GM06990 (cell line): ENCODE measurements around the gene SMNDC1.

ENCODE experiments used
- DNase-seq: peaks from one replicate; pipeline ENCODE4 v3.0.0-alpha.2; 2011; ENCODE audit not compliant: insufficient read length; ENCODE audit errors: extremely low read depth
- H3K27me3 ChIP-seq: replicated peaks from 2 replicates; pipeline ENCODE4 v1.6.0; 2011; ENCODE audit warnings: low read length; ENCODE audit not compliant: control insufficient read depth, insufficient read depth
- H3K36me3 ChIP-seq: 2 replicates; pipeline ENCODE4 v1.5.1; 2011; ENCODE audit warnings: low read length; ENCODE audit not compliant: control insufficient read depth, insufficient read depth
- H3K4me3 ChIP-seq: replicated peaks from 2 replicates; pipeline ENCODE4 v1.5.1; 2011; ENCODE audit warnings: low read depth, mild to moderate bottlenecking, control low read depth, low read length
- TF ChIP-seq, protein P1 (sequence below): IDR thresholded peaks from 2 replicates; pipeline ENCODE4 v1.5.1; 2011; ENCODE audit warnings: low read length, control low read depth, mild to moderate bottlenecking, inconsistent platforms; ENCODE audit not compliant: insufficient read depth, poor library complexity, severe bottlenecking

SMNDC1 gene

DNA sequence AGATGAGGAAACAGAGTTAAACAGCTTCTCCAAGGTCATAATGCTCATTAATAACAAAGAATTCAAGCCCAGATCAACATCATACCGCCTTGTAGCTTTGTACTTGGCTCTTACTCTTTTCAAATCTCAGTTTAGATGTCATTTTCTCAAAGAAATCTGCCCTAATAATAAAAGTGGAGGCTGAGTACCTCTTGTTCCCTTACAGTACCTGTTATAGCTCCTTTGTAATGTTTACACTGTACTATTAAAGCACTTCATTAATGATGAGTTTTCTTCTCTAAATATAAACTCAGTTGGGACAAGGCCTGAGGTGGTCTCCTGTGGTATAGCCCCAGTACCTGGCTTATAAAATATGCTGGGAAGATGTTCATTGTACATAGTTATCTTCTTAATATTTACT lies 7.8 kb downstream of the SMNDC1 start:
- DNase-seq = no peak
- Histone ChIP-seq H3K27me3 (no peaks in the 10 kb centered on the region), H3K36me3 (peaks cover 14% of the 10 kb centered on the region), H3K4me3 (no peak overlapping the region)
- TF ChIP-seq, protein P1, sequence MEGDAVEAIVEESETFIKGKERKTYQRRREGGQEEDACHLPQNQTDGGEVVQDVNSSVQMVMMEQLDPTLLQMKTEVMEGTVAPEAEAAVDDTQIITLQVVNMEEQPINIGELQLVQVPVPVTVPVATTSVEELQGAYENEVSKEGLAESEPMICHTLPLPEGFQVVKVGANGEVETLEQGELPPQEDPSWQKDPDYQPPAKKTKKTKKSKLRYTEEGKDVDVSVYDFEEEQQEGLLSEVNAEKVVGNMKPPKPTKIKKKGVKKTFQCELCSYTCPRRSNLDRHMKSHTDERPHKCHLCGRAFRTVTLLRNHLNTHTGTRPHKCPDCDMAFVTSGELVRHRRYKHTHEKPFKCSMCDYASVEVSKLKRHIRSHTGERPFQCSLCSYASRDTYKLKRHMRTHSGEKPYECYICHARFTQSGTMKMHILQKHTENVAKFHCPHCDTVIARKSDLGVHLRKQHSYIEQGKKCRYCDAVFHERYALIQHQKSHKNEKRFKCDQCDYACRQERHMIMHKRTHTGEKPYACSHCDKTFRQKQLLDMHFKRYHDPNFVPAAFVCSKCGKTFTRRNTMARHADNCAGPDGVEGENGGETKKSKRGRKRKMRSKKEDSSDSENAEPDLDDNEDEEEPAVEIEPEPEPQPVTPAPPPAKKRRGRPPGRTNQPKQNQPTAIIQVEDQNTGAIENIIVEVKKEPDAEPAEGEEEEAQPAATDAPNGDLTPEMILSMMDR = no peak

DNA sequence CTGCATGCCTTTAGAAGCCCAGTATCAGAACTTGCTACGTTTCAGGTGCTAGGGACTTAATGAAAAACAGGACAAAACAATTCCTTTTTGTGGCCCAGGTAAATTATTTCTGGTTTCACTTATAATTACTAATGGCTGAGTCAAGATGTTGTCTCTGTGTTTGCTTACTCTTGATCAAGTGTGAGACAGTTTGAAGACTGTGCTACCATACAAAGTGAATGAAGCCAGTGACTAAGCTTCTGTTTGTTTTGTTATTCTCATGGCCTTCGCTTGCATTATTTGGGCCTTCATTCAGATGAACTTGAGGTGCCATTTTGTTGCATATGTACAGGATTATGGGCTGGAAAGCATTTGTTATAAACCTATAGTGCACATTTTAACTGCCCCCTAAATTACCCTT lies 17.9 kb downstream of the SMNDC1 start:
- DNase-seq = no peak
- TF ChIP-seq, protein P1 = no peak
- no peaks in the 10 kb centered on the region for H3K27me3 ChIP-seq
- no peaks in the 10 kb centered on the region; the same call in 1 of the 2 replicates for H3K36me3 ChIP-seq
- H3K4me3 ChIP-seq = no peak overlapping the region

DNA sequence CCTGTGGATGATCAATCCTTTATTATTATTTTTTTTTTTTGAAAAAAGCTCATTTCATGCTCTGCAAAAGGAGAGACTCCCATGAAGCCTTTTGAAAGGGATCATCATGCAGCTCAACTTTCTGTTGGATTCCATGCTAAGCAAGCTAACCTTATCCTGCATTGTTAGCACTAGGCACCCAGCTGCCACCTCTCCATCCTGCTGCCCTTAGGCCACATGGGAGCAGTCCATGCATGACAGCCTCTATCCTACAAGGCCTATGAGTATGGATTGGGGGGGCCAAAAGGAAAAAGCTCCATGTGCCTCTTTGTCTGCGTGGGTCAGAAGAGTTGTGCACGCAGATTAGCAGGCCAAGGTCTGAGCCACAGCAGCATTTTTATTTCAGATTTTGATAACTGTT lies 19.2 kb downstream of the SMNDC1 start:
- DNase-seq = no peak
- no peak overlapping the region for H3K4me3 ChIP-seq
- H3K27me3 ChIP-seq = no peaks in the 10 kb centered on the region
- TF ChIP-seq, protein P1 = no peak
- no peaks in the 10 kb centered on the region; the same call in 1 of the 2 replicates for H3K36me3 ChIP-seq

DNA sequence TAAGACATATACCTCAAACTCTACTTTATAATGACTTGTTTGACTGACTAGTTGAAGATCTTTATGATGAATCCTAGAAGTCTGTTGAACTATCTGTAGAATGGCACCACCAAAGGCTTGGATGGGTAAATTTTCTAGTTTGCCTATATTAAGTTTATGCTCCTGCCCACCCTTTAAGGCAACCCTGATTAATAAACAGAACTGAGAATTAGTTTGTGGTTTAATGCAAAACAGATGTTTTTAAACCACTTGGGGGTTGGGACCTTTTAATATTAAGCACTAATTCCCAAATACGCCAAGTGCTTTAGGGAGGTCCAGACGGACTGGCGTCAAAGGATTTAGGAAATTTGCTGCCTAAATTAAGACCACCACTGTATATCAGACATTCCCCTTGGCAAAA lies 20.5 kb downstream of the SMNDC1 start:
- H3K4me3 ChIP-seq = no peak overlapping the region
- H3K36me3 ChIP-seq = no peaks in the 10 kb centered on the region
- no peaks in the 10 kb centered on the region for H3K27me3 ChIP-seq
- TF ChIP-seq, protein P1 = no peak
- DNase-seq = no peak

DNA sequence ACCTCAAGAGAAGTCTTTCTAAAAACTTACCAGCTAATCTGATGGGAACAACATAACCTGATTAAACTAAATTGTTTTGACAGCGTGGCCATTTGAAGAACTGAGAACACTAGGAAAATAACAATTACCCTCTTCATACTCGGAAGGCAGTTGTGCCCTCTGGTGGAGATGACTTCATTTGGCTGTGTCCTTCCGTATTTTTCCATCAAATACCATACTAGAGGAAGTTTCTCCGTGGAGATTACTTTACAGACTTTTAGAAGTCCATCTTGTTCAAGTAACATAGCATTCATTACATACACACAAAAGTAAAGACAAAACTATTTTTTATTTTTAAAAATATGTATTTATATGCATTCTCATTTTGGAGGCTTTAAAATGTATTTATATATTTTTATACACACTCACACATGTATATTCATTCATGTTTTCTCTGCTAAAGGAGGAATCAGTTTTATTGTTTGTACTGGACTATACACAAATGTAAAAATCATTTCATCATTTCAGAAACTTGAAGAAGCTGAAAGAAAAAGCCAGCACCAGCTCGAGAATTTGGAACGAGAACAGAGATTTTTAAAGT lies 25.2 kb downstream of the SMNDC1 start:
- H3K27me3 ChIP-seq = no peaks in the 10 kb centered on the region
- DNase-seq = no peak
- H3K4me3 ChIP-seq = no peak overlapping the region
- TF ChIP-seq, protein P1 = peak; percentile 63
- H3K36me3 ChIP-seq = no peaks in the 10 kb centered on the region
